Measurements from ENCODE around the gene WNT9B.

The WNT9B gene

DNA sequence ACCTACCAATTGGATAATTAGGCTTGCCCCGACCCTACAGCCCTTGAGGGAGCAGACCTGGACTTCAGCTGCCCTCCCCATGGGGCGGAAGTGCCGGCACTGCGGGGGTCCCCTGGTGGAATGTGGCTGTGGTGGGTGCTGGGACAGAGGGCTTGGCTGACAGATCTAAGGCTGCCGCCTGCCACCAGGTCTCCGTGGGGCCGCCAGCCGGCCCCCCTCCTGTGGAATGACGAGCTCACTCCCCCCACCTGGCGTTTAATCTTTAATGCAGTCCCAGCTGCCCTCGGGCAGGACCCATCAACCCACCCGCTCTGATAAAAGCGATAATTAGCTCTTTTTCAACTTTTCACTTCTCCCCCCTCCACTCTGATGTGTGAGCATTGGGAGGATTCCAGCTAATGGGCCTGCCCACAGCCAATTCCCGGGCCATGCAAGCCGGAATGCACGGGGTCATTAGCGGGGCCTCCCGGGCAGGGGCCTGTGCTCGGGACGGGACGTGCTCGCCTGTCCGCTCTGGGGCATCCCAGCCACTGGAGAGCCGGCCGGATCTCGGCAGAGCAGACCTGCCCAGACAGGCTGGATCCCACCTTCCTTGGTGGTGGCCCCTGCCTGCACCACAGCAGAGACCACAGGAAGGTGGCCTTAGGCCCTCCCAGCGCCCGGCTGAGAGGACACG lies 43.2 kb downstream of the WNT9B start:
- Histone ChIP-seq H3K4me1 (ENCODE audit: control insufficient read depth, insufficient read depth, low read length) (peaks cover 20% of the 10 kb centered on the region), H3K4me3 (ENCODE audit: low read depth, low read length) (no peak overlapping the region), H3K27ac (ENCODE audit: low read depth, low read length) (0 out of 2 replicates have a peak overlapping the region, but pooled peaks have one; percentile 14), H3K27me3 (ENCODE audit: control insufficient read depth, insufficient read depth, low read length) (no peaks in the 10 kb centered on the region), H3K9me3 (ENCODE audit: control insufficient read depth, insufficient read depth, low read depth, low read length) (no peaks in the 10 kb centered on the region; the same call in 1 of the 2 replicates), H3K9ac (ENCODE audit: low read length) (no peak overlapping the region), H3K36me3 (ENCODE audit: control insufficient read depth, insufficient read depth, low read length) (no peaks in the 10 kb centered on the region)

- Histone ChIP-seq H3K4me3 (ENCODE audit: low read depth, low read length) (no peak overlapping the region), H3K27ac (ENCODE audit: low read depth, low read length) (0 out of 2 replicates have a peak overlapping the region, but pooled peaks have one; percentile 14), H3K4me1 (ENCODE audit: control insufficient read depth, insufficient read depth, low read length) (peaks cover 18% of the 10 kb centered on the region), H3K27me3 (ENCODE audit: control insufficient read depth, insufficient read depth, low read length) (no peaks in the 10 kb centered on the region), H3K9ac (ENCODE audit: low read length) (no peak overlapping the region), H3K36me3 (ENCODE audit: control insufficient read depth, insufficient read depth, low read length) (no peaks in the 10 kb centered on the region), H3K9me3 (ENCODE audit: control insufficient read depth, insufficient read depth, low read depth, low read length) (no peaks in the 10 kb centered on the region; the same call in 1 of the 2 replicates)
Measured at GRCh38 chr17:46895171-46895570, 43.8 kb downstream of the WNT9B start.

DNA sequence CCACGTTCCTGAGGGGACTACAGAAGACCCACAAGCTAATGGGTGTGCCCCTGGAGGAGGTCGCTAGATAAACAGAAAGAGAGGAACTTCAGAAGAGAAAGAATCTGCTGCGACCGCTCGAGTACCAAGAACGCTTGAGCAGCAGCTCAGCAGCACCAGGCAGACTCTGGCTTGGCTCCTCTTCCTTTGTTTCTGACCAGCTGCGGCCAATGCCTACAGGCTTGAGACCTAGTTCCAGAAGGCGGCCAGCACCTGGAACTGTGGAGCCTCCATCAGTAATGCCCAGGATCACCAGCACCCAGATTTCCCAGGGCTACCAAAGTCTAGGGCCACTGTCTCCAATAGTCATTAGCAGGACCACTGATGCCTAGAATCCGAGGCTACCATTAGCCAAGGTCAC lies 45.6 kb downstream of the WNT9B start:
- Histone ChIP-seq H3K4me1 (ENCODE audit: control insufficient read depth, insufficient read depth, low read length) (peaks cover 13% of the 10 kb centered on the region), H3K4me3 (ENCODE audit: low read depth, low read length) (no peak overlapping the region), H3K27me3 (ENCODE audit: control insufficient read depth, insufficient read depth, low read length) (no peaks in the 10 kb centered on the region), H3K9me3 (ENCODE audit: control insufficient read depth, insufficient read depth, low read depth, low read length) (no peaks in the 10 kb centered on the region; the same call in 1 of the 2 replicates), H3K36me3 (ENCODE audit: control insufficient read depth, insufficient read depth, low read length) (no peaks in the 10 kb centered on the region), H3K9ac (ENCODE audit: low read length) (no peak overlapping the region), H3K27ac (ENCODE audit: low read depth, low read length) (no peak overlapping the region)

- Histone ChIP-seq H3K27me3 (ENCODE audit: control insufficient read depth, insufficient read depth, low read length) (no peaks in the 10 kb centered on the region), H3K9me3 (ENCODE audit: control insufficient read depth, insufficient read depth, low read depth, low read length) (no peaks in the 10 kb centered on the region; the same call in 1 of the 2 replicates), H3K9ac (ENCODE audit: low read length) (no peak overlapping the region), H3K4me3 (ENCODE audit: low read depth, low read length) (no peak overlapping the region), H3K4me1 (ENCODE audit: control insufficient read depth, insufficient read depth, low read length) (peaks cover 19% of the 10 kb centered on the region), H3K27ac (ENCODE audit: low read depth, low read length) (no peak overlapping the region), H3K36me3 (ENCODE audit: control insufficient read depth, insufficient read depth, low read length) (no peaks in the 10 kb centered on the region)
Measured at GRCh38 chr17:46898364-46898763, 47.0 kb downstream of the WNT9B start.

DNA sequence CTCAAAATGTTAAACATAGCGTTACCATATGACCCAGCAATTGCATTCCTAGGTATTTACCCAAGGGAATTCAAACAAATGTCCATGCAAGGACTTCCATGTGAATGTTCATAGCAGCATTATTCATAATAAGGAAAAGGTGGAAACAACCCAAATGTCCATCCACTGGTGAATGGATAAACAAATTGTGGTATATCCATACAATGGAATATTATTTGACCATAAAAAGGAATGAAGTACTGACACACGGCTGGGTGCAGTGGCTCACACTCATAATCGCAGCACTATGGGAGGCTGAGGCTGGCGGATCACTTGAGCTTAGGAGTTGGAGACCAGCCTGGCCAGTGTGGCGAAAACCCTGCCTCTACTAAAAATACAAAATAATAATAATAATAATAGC lies 47.5 kb downstream of the WNT9B start:
- H3K9ac ChIP-seq (ENCODE audit: low read length): no peak overlapping the region
- H3K27ac ChIP-seq (ENCODE audit: low read depth, low read length): no peak overlapping the region
- peaks cover 18% of the 10 kb centered on the region for H3K4me1 ChIP-seq (ENCODE audit: control insufficient read depth, insufficient read depth, low read length)
- no peaks in the 10 kb centered on the region for H3K36me3 ChIP-seq (ENCODE audit: control insufficient read depth, insufficient read depth, low read length)
- H3K9me3 ChIP-seq (ENCODE audit: control insufficient read depth, insufficient read depth, low read depth, low read length): no peaks in the 10 kb centered on the region; the same call in 1 of the 2 replicates
- no peaks in the 10 kb centered on the region for H3K27me3 ChIP-seq (ENCODE audit: control insufficient read depth, insufficient read depth, low read length)
- no peak overlapping the region for H3K4me3 ChIP-seq (ENCODE audit: low read depth, low read length)

GRCh38 chr17:46901291-46901690 lies 49.9 kb downstream of the WNT9B start:
- H3K4me3 ChIP-seq (ENCODE audit: low read depth, low read length): no peak overlapping the region
- H3K9ac ChIP-seq (ENCODE audit: low read length): no peak overlapping the region
- no peaks in the 10 kb centered on the region for H3K27me3 ChIP-seq (ENCODE audit: control insufficient read depth, insufficient read depth, low read length)
- H3K9me3 ChIP-seq (ENCODE audit: control insufficient read depth, insufficient read depth, low read depth, low read length): no peaks in the 10 kb centered on the region; the same call in 1 of the 2 replicates
- peaks cover 13% of the 10 kb centered on the region for H3K4me1 ChIP-seq (ENCODE audit: control insufficient read depth, insufficient read depth, low read length)
- no peak overlapping the region for H3K27ac ChIP-seq (ENCODE audit: low read depth, low read length)
- H3K36me3 ChIP-seq (ENCODE audit: control insufficient read depth, insufficient read depth, low read length): no peaks in the 10 kb centered on the region

DNA sequence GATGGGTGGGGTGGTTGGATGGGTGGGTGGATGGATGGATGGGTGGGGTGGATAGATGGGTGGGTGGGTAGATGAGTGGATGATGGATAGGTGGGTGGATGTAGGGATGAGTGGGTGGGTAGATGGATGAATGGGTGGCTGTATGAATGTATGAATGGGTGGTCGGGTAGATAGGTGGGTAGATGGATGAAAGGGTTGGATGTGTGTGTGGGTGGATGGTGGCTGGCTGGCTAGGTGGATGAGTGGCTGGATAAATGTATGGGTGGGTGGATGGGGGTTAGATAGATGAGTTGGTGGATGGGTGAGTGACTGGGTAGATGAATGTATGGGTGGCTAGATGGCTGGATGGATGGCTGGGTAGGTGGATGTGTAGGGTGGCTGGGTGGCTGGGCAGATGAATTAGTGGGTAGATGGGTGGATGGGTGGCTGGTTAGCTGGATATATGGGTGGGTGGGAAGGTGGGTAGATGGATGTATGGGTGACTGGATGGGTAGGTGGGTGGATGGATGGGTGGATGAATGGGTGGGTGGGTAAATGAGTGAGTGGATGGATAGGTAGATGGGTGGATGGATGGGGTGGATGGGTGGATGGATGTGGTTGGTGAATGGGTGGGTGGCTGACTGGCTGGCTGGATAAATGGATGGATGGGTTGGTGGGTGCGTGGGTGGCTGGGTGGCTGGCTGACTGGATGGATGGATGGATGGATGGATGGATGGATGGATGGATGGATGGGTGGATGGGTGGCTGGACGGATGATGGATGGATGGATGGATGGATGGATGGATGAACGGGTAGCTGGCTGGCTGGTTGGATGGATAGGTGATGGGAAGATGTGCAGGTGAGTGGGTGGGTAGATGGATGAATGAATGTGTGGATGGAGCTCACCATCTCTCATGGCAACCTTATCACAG lies 52.6 kb downstream of the WNT9B start:
- Histone ChIP-seq H3K36me3 (ENCODE audit: control insufficient read depth, insufficient read depth, low read length) (no peaks in the 10 kb centered on the region), H3K9me3 (ENCODE audit: control insufficient read depth, insufficient read depth, low read depth, low read length) (no peaks in the 10 kb centered on the region), H3K4me1 (ENCODE audit: control insufficient read depth, insufficient read depth, low read length) (peaks cover 13% of the 10 kb centered on the region), H3K9ac (ENCODE audit: low read length) (no peak overlapping the region), H3K4me3 (ENCODE audit: low read depth, low read length) (no peak overlapping the region), H3K27ac (ENCODE audit: low read depth, low read length) (no peak overlapping the region), H3K27me3 (ENCODE audit: control insufficient read depth, insufficient read depth, low read length) (no peaks in the 10 kb centered on the region)

GRCh38 chr17:46908068-46908737 lies 56.8 kb downstream of the WNT9B start:
- no peak overlapping the region for H3K27ac ChIP-seq (ENCODE audit: low read depth, low read length)
- no peak overlapping the region for H3K9ac ChIP-seq (ENCODE audit: low read length)
- H3K27me3 ChIP-seq (ENCODE audit: control insufficient read depth, insufficient read depth, low read length): 0 out of 2 replicates have a peak, but pooled peaks cover 3% of the 10 kb centered on the region
- H3K9me3 ChIP-seq (ENCODE audit: control insufficient read depth, insufficient read depth, low read depth, low read length): no peaks in the 10 kb centered on the region
- H3K36me3 ChIP-seq (ENCODE audit: control insufficient read depth, insufficient read depth, low read length): no peaks in the 10 kb centered on the region
- H3K4me3 ChIP-seq (ENCODE audit: low read depth, low read length): no peak overlapping the region
- H3K4me1 ChIP-seq (ENCODE audit: control insufficient read depth, insufficient read depth, low read length): peaks cover 10% of the 10 kb centered on the region

DNA sequence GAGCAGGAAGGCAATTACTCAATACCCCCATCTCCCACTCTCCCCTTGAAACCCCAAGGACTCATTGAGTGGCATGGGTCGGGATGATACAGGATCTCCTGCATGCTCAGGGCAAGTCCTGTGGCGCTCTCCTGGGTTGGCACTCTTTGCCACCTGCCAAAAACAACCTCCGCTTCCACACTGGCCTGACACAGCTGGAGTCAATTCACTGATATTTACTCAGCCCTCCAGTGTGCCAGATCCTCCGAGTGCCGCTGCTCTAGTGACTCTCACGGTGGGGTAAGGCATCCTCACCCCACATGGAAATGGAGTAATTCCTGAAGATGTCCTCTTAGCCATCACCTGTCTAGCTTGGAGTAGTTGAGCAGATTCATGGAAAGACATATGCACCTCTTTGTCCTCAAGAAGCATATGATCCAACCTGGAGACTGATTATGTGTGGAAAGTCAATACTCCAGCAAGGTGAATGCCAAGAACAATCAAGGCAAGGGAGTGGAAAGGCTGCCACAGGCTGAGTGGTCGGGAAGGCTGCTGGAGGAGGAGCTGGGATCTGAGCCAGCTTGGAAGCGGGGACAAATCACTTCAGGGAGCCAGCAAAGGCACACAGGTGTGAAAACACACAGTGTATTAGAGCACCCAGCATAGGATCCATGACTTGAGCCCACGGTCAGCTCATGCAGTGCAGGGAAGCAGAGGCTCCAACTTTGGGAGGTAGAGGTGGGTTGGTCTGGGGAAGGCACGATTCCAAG lies 59.0 kb downstream of the WNT9B start:
- H3K36me3 ChIP-seq (ENCODE audit: control insufficient read depth, insufficient read depth, low read length): no peaks in the 10 kb centered on the region
- H3K27ac ChIP-seq (ENCODE audit: low read depth, low read length): no peak overlapping the region
- H3K4me1 ChIP-seq (ENCODE audit: control insufficient read depth, insufficient read depth, low read length): peaks cover 10% of the 10 kb centered on the region
- H3K9ac ChIP-seq (ENCODE audit: low read length): no peak overlapping the region
- 0 out of 2 replicates have a peak, but pooled peaks cover 3% of the 10 kb centered on the region for H3K27me3 ChIP-seq (ENCODE audit: control insufficient read depth, insufficient read depth, low read length)
- no peaks in the 10 kb centered on the region for H3K9me3 ChIP-seq (ENCODE audit: control insufficient read depth, insufficient read depth, low read depth, low read length)
- H3K4me3 ChIP-seq (ENCODE audit: low read depth, low read length): no peak overlapping the region

GRCh38 chr17:46911311-46911710 lies 59.9 kb downstream of the WNT9B start:
- Histone ChIP-seq H3K27me3 (ENCODE audit: control insufficient read depth, insufficient read depth, low read length) (0 out of 2 replicates have a peak, but pooled peaks cover 3% of the 10 kb centered on the region), H3K36me3 (ENCODE audit: control insufficient read depth, insufficient read depth, low read length) (no peaks in the 10 kb centered on the region), H3K4me1 (ENCODE audit: control insufficient read depth, insufficient read depth, low read length) (peaks cover 3% of the 10 kb centered on the region; the same call in 1 of the 2 replicates)

More at GRCh38 chr17:46911311-46911710, 59.9 kb downstream of the WNT9B start:
- Histone ChIP-seq H3K27ac (ENCODE audit: low read depth, low read length) (no peak overlapping the region), H3K9ac (ENCODE audit: low read length) (no peak overlapping the region), H3K4me3 (ENCODE audit: low read depth, low read length) (no peak overlapping the region), H3K9me3 (ENCODE audit: control insufficient read depth, insufficient read depth, low read depth, low read length) (no peaks in the 10 kb centered on the region)
